ENCODE data around the gene NAP1L5.

- TF ChIP-seq POLR2A (IDR thresholded peaks at IDR 0.05) = no peak
- no peak for TF ChIP-seq CTCF (IDR thresholded peaks at IDR 0.05)
Measured at GRCh38 chr4:88674979-88675378, 22.6 kb downstream of the NAP1L5 start.

Data from lower leg skin (tissue), 3 donors.